Activated CD4-positive, alpha-beta T cell treated with anti-CD3 and anti-CD28 coated beads, Interleukin-2, amount 10 ng/mL, durations not matched to agents 7 days and 5 days (primary cell): Measurements from ENCODE around the gene LNP1. TPM values are rescaled to one million over a fixed set of nuclear protein-coding genes. Genes with fewer than 3 reads are reported as not detected.

ENCODE experiments used
- CTCF ChIA-PET: fragments of 350-600 bp; sonication (Branson Sonifier 250); formaldehyde crosslinking; loops from one replicate; lab custom pipeline; 2021; ENCODE audit warnings: antibody characterized with exemption; lab: Charles Lee
- POLR2A ChIA-PET: fragments of 350-600 bp; sonication (Branson Sonifier 250); formaldehyde crosslinking; loops from one replicate; lab custom pipeline; 2021; ENCODE audit warnings: antibody characterized with exemption; lab: Charles Lee
- DNase-seq: peaks from one replicate; pipeline ENCODE4 v3.0.0-alpha.2; 2020
- H3K27ac Mint-ChIP-seq: one replicate; pipeline ENCODE4 v1.8.0; 2021; ENCODE audit warnings: mild to moderate bottlenecking, moderate library complexity, mixed read lengths
- H3K27me3 Mint-ChIP-seq: one replicate; pipeline ENCODE4 v1.8.0; 2021; ENCODE audit warnings: mixed read lengths
- H3K36me3 Mint-ChIP-seq: one replicate; pipeline ENCODE4 v1.8.0; 2021; ENCODE audit warnings: low read depth, mixed read lengths
- H3K4me1 Mint-ChIP-seq: one replicate; pipeline ENCODE4 v1.8.0; 2021; ENCODE audit warnings: mixed read lengths
- H3K4me3 Mint-ChIP-seq: one replicate; pipeline ENCODE4 v1.8.0; 2021; ENCODE audit warnings: mild to moderate bottlenecking, moderate library complexity, mixed read lengths
- H3K9me3 Mint-ChIP-seq: one replicate; pipeline ENCODE4 v1.8.0; 2021; ENCODE audit warnings: mixed read lengths
- total RNA-seq, 2 experiments: library from RNA; stranded (reverse); gene quantifications; one replicate each; pipeline ENCODE4 v1.2.3, GENCODE V29; 2021

LNP1 gene
- total RNA-seq, 2 experiments from 2014 or later = 0.72 to 1.2 TPM

DNA sequence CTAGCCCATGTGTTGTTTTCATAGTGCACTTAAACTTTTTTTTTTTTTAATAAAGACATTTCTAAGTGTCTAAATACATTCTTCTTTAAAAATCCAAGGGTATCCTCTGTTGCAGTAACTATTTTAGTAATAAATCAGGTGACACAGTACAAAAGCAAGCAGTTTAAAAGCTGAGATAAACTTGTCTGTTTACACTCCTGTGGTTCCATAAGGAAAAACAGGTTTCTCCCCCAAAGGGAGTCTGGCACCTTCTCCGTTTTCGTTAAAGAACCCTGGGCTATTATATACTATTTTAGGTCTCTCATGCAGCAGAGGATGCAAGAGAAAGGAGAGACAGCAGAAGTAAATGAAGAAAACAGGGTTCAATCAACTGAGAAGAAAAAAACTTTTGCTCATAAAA, 47.9 kb downstream of the LNP1 start:
- POLR2A ChIA-PET = no interaction called here
- peaks cover 5% of the 10 kb centered on the region for H3K27me3 Mint-ChIP-seq
- H3K9me3 Mint-ChIP-seq = peaks cover 12% of the 10 kb centered on the region
- H3K4me1 Mint-ChIP-seq = no peaks in the 10 kb centered on the region
- no peak for DNase-seq
- no peak overlapping the region for H3K4me3 Mint-ChIP-seq
- H3K27ac Mint-ChIP-seq = no peak overlapping the region
- CTCF ChIA-PET = interaction anchor here (0.6 kb wide), 1 partner anchor 918 kb away, joined by 3 read pairs; no protein-coding TSS in a partner anchor
- no peaks in the 10 kb centered on the region for H3K36me3 Mint-ChIP-seq

DNA sequence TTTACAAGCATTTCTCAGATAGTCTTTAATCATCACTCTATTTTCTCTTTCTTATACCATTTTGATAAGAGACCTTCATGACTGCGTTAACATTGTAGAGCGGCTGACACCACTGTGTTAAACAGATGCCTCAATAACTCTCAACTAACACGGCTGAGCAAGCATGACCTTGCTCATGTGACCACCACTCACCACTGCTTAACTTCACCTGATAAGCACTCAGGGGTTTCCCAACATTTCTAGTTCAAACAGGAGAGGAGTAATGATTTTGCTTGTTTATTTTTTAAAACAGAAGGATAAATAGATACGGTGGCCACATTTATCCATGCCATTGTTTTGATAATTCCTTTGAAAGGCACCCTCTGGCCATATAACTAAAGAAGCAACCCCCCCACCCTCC, 53.3 kb downstream of the LNP1 start:
- POLR2A ChIA-PET = no interaction called here
- H3K36me3 Mint-ChIP-seq = no peaks in the 10 kb centered on the region
- CTCF ChIA-PET = no interaction called here

DNA sequence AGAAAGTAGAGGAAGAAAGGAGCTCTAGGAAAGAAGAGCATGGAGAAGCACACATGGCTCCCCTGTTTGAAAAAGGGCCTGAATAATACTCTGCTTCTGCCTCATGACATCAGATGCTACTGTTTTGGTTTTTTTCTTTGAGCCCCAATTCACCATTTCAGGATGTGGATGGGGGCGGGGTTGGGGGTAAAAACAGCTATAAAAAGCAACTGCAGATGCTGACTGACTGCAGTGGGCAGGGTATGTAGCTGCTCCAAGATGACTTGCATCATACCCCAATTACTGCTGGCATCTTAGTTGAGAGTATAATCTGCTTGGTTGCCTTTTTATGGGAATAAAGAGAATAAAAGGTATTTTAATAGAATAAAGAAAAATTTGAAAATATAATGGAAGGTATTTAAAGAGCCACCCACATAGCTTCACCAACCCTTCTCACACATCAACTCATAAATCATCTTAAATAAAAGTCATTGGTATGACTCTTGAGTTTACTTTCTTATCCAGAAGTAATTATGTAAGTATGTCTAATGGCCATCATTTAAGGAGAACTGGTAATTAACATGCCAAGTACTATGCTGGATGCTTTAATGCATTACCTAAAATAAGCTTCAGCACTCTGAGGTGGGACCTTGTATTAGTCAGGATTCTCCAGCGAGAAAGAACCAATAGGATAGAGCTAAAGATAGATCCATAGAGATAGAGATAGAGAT, 54.7 kb downstream of the LNP1 start:
- Mint-ChIP-seq H3K27ac (peak overlapping the region; percentile 6), H3K36me3 (no peaks in the 10 kb centered on the region), H3K4me1 (peaks cover 6% of the 10 kb centered on the region), H3K9me3 (no peaks in the 10 kb centered on the region), H3K4me3 (no peak overlapping the region), H3K27me3 (no peaks in the 10 kb centered on the region)
- ChIA-PET CTCF (interaction anchor here (0.7 to 1.6 kb wide), 2 partner anchors 13 to 27 kb away, joined by 3 to 4 read pairs; no protein-coding TSS in a partner anchor), POLR2A (interaction anchor here (0.7 kb wide), 1 partner anchor 187 kb away, joined by 3 read pairs; no protein-coding TSS in a partner anchor)
- no peak for DNase-seq

More for the DNA sequence above, 53.3 kb downstream of the LNP1 start:
- Mint-ChIP-seq H3K4me3 (no peak overlapping the region), H3K9me3 (no peaks in the 10 kb centered on the region), H3K4me1 (peaks cover 6% of the 10 kb centered on the region), H3K27ac (no peak overlapping the region), H3K27me3 (no peaks in the 10 kb centered on the region)
- no peak for DNase-seq

DNA sequence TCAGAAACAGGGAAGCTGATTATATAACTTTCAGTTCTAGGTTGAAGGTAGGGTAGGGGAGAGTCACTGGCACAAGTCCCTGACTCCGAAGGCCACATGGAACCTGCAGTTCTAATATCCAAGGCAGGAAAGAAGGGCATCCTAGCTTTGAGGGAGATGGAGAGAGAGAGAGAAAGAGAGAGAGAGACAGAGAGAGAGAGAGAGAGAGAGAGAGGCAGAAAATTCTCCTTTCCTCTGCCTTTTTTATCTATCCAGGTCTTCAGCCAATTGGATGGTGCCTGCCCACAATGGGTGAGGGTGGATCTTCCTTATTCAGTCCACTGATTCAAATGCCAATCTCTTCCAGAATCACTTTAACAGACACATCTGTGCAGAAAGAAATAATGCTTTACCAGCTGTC, 55.4 kb downstream of the LNP1 start:
- DNase-seq = no peak
- ChIA-PET CTCF (interaction anchor here (1.6 kb wide), 1 partner anchor 14 kb away, joined by 3 read pairs; no protein-coding TSS in a partner anchor), POLR2A (interaction anchor here (0.7 kb wide), 1 partner anchor 186 kb away, joined by 3 read pairs; no protein-coding TSS in a partner anchor)
- Mint-ChIP-seq H3K27ac (no peak overlapping the region), H3K4me1 (peaks cover 6% of the 10 kb centered on the region), H3K36me3 (no peaks in the 10 kb centered on the region), H3K4me3 (no peak overlapping the region), H3K27me3 (no peaks in the 10 kb centered on the region), H3K9me3 (no peaks in the 10 kb centered on the region)

DNA sequence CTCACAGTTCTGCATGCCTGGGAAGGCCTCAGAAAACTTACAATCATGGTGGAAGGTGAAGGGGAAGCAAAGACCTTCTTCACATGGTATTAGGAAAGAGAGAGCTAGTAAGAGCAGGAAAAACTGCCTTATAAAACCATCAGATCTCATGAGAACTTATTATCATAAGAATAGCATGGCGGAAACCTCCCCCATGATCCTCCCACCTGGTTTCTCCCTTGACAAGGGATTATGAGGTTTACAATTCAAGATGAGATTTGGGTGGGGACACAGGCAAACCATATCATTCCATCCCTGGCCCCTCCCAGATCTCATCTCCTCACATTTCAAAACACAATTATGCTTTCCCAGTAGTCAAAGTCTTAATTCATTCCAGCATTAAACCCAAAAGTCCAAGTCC, 56.5 kb downstream of the LNP1 start:
- H3K27ac Mint-ChIP-seq = no peak overlapping the region
- no peaks in the 10 kb centered on the region for H3K36me3 Mint-ChIP-seq
- ChIA-PET CTCF (interaction anchor here (1.6 kb wide), 1 partner anchor 18 kb away, joined by 4 read pairs; no protein-coding TSS in a partner anchor), POLR2A (no interaction called here)
- peaks cover 6% of the 10 kb centered on the region for H3K4me1 Mint-ChIP-seq
- H3K4me3 Mint-ChIP-seq = no peak overlapping the region
- no peaks in the 10 kb centered on the region for H3K9me3 Mint-ChIP-seq
- H3K27me3 Mint-ChIP-seq = no peaks in the 10 kb centered on the region
- no peak for DNase-seq

DNA sequence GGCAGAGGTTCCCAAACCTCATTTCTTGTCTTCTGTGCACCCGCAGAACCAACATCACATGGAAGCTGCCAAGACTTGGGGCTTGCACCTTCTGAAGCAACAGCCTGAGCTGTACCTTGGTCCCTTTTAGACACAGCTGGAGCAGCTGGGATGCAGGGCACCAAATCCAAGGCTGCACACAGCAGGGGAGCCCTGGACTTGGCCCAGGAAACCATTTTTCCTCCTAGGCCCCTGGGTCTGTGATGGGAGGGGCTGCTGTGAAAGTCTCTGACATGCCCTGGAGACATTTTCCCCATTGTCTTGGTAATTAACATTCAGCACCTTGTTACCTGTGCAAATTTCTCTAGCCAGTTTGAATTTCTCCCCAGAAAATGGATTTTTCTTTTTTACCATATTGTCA, 57.5 kb downstream of the LNP1 start:
- H3K4me1 Mint-ChIP-seq = peaks cover 6% of the 10 kb centered on the region
- CTCF ChIA-PET = interaction anchor here (1.6 kb wide), 1 partner anchor 19 kb away, joined by 4 read pairs; no protein-coding TSS in a partner anchor
- no peaks in the 10 kb centered on the region for H3K9me3 Mint-ChIP-seq
- DNase-seq = no peak
- H3K36me3 Mint-ChIP-seq = no peaks in the 10 kb centered on the region
- POLR2A ChIA-PET = no interaction called here
- no peak overlapping the region for H3K4me3 Mint-ChIP-seq
- H3K27ac Mint-ChIP-seq = no peak overlapping the region
- H3K27me3 Mint-ChIP-seq = no peaks in the 10 kb centered on the region

DNA sequence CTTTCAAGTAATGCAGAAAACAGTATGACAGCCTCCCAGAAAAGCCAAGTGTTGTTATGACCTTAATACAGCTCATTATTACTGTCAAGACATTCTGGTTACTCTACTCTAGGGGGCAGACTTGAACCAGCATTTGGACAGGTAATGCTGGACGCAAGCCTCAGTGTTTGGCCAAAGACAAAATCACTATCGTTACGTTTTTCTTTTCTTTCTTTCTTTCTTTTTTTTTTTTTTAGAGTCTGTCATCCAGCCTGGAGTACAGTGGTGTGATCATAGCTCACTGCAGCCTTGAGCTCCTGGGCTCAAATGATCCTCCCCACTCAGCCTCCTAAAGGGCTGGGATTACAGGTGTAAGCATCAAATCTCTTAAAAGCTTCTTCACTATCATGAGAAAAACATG, 61.7 kb downstream of the LNP1 start:
- no peak overlapping the region for H3K4me3 Mint-ChIP-seq
- no peaks in the 10 kb centered on the region for H3K27me3 Mint-ChIP-seq
- H3K27ac Mint-ChIP-seq = no peak overlapping the region
- peak; percentile 44 for DNase-seq
- POLR2A ChIA-PET = no interaction called here
- H3K9me3 Mint-ChIP-seq = peaks cover 6% of the 10 kb centered on the region
- CTCF ChIA-PET = interaction anchor here (0.5 to 1.4 kb wide), 12 partner anchors 11 to 631 kb away, joined by 3 to 5 read pairs (median 3); partner anchors contain the start of genes LNP1 and NIT2
- H3K4me1 Mint-ChIP-seq = peaks cover 10% of the 10 kb centered on the region
- H3K36me3 Mint-ChIP-seq = no peaks in the 10 kb centered on the region

DNA sequence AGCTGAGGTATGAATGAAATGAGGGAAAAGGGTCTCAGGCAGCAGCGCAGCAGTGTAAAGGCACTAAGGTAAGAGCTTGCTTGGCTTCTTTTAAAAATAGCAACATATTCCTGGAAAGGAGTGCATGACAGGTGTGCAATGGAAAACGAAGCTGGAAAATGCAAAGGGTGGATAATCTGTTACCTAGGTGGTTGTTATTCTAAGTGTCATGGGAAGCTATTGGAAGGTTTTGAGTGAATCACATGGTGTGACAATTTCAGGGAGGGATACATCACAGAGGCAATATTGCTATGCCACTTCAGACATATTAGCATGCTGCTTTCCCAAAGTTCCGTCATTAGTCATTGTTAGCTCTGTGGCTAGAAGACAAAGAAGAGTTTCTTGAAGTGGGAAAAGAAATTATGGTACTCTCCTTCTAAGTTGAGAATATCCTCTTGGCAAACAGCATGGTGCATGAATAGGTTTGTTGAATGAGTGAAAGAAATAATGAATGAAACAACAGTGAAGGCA, 62.4 kb downstream of the LNP1 start:
- CTCF ChIA-PET = interaction anchor here (0.9 to 1.4 kb wide), 4 partner anchors 12 to 72 kb away, joined by 3 to 4 read pairs (median 4); no protein-coding TSS in a partner anchor

DNA sequence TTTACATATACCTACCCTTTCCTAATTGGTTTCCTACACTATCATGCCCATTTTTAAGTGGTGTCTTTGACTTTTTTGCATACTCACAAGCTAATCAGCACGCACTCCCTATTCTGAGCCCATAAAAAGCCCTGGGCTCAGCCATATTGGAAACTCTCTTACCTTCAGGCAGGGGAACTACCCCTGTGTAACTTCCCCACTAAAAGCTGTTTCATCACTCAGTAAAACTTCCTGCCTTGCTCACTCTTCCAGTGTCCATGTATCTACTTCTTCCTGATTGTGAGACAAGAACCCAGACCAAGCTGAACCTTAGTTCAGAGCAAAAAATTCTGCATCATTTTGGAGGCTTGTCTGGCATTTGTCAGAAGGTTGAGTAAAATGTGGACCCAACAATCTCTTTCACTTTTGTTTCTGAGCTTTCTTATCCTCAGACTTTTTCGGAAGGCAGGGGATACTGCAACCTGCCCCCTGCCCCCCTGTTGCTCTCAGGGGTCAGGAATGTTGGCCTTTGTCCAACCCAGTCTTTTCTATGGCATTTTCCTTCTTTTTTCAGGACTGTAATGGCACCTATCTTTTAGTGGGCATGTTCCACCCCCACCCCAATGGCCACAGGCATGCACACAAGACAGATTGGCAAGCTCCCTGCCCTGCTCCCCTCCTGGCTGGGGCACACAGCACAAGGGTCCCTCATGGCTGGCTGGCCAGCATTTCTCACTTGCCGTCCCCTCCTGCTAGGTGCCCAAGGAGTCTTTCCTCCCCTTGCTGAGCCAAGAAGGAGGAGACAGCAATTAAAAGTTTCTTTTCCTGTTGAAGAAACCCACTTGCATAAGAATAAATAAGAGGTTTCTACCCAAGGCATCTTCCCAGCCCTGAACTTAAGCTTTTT, 64.8 kb downstream of the LNP1 start:
- Mint-ChIP-seq H3K4me3 (no peak overlapping the region), H3K27me3 (no peaks in the 10 kb centered on the region), H3K9me3 (peaks cover 17% of the 10 kb centered on the region), H3K27ac (peak overlapping the region; percentile 47), H3K36me3 (no peaks in the 10 kb centered on the region), H3K4me1 (peaks cover 10% of the 10 kb centered on the region)
- no peak for DNase-seq
- ChIA-PET POLR2A (no interaction called here), CTCF (interaction anchor here (1.0 kb wide), 1 partner anchor 279 kb away, joined by 3 read pairs; no protein-coding TSS in a partner anchor)

More for the DNA sequence above, 62.4 kb downstream of the LNP1 start:
- DNase-seq = no peak
- no peak overlapping the region for H3K27ac Mint-ChIP-seq
- H3K9me3 Mint-ChIP-seq = peaks cover 11% of the 10 kb centered on the region
- no peaks in the 10 kb centered on the region for H3K27me3 Mint-ChIP-seq
- H3K36me3 Mint-ChIP-seq = no peaks in the 10 kb centered on the region
- peaks cover 10% of the 10 kb centered on the region for H3K4me1 Mint-ChIP-seq
- no peak overlapping the region for H3K4me3 Mint-ChIP-seq
- POLR2A ChIA-PET = no interaction called here

DNA sequence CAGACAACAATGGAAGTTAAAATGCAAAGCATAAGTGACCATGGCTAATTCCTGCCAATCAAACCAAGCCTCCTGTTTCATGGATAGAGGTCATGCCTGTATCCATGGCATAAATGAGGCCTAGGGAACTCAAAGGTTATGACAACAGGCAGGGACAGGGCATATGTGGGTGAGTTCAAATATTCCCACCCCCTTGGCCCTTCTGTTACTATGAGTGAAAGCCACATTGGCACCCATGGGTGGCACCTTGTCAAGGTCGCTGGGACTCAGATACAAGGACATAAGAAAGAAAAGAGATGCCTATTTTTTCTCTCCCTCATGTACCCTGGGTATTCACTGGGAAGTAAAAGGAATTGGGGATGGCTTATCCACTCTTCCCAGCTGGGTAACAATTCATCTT, 65.8 kb downstream of the LNP1 start:
- H3K4me1 Mint-ChIP-seq = peaks cover 10% of the 10 kb centered on the region
- H3K9me3 Mint-ChIP-seq = peaks cover 17% of the 10 kb centered on the region
- DNase-seq = no peak
- CTCF ChIA-PET = interaction anchor here (1.0 kb wide), 1 partner anchor 278 kb away, joined by 3 read pairs; no protein-coding TSS in a partner anchor
- no peaks in the 10 kb centered on the region for H3K27me3 Mint-ChIP-seq
- no peak overlapping the region for H3K27ac Mint-ChIP-seq
- no peak overlapping the region for H3K4me3 Mint-ChIP-seq
- H3K36me3 Mint-ChIP-seq = no peaks in the 10 kb centered on the region
- POLR2A ChIA-PET = no interaction called here

DNA sequence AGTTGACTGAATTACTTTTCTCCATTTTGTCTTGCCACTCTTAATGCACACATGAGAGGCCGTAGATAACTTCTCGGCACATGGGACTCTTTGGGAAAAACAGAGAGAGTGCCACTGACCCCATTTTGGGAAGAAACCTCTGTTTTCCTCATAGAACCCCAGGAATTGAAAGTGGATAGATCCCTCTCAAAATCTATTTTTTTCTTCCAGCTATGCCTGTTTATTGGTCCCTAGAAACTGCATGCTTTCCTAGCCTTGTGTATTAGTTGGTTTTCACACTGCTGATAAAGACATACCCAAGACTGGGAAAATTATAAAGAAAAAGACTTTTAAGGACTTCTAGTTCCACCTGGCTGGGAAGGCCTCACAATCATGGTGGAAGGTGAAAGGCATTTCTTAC, 67.3 kb downstream of the LNP1 start:
- ChIA-PET CTCF (no interaction called here), POLR2A (interaction anchor here (0.6 kb wide), 1 partner anchor 61 kb away, joined by 3 read pairs; no protein-coding TSS in a partner anchor)
- Mint-ChIP-seq H3K9me3 (peaks cover 17% of the 10 kb centered on the region), H3K4me3 (no peak overlapping the region), H3K36me3 (no peaks in the 10 kb centered on the region), H3K4me1 (peaks cover 10% of the 10 kb centered on the region), H3K27ac (no peak overlapping the region), H3K27me3 (no peaks in the 10 kb centered on the region)
- DNase-seq = no peak

DNA sequence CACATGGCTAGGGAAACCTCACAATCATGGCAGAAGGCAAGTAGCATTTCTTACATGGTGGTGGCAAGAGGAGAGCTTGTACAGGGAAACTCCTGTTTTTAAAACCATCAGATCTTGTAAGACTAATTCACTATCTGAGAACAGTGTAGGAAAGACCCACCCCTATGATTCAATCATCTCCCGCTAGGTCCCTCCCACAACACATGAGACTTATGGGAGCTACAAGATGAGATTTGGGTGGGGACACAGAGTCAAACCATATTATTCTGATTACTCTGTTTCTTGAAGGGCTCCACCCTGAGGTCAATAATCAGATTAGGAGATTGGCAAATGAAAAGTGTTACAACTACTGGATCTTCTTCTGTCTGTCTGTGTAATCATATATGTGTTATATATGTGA, 69.6 kb downstream of the LNP1 start:
- no peak overlapping the region for H3K27ac Mint-ChIP-seq
- peaks cover 5% of the 10 kb centered on the region for H3K27me3 Mint-ChIP-seq
- CTCF ChIA-PET = interaction anchor here (1.2 kb wide), 1 partner anchor 11 kb away, joined by 3 read pairs; no protein-coding TSS in a partner anchor
- H3K4me3 Mint-ChIP-seq = no peak overlapping the region
- no peak for DNase-seq
- POLR2A ChIA-PET = no interaction called here
- H3K4me1 Mint-ChIP-seq = peaks cover 8% of the 10 kb centered on the region
- no peaks in the 10 kb centered on the region for H3K36me3 Mint-ChIP-seq
- H3K9me3 Mint-ChIP-seq = peaks cover 17% of the 10 kb centered on the region
